IPS DF 4.7 (cell line): ENCODE data around the gene GALNT1.

ENCODE experiments used
- DNase-seq: peaks from one replicate; pipeline ENCODE4 v3.0.0-alpha.2; 2013; ENCODE audit warnings: low spot score; ENCODE audit errors: extremely low read depth

The GALNT1 gene

DNA sequence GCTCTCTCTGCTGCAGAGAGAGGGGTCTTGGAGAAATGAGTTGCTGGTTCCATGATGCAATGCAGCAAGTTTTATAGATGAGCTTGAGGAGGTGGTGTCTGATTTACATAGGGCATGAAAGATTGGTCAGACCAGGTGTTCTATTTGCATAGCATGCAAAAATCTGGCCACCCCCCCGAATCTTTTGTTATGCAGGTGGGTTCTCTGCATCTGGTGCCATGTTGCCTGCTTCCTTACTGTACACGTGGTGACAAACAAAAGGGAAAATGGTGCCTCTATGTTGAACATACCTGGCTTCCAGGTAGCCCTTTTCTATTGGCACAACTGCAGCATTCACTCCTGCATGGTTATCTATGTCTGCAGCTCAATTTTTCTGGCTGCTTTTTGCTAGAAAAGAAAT is 169.4 kb downstream of the GALNT1 start:
- no peak for DNase-seq

DNA sequence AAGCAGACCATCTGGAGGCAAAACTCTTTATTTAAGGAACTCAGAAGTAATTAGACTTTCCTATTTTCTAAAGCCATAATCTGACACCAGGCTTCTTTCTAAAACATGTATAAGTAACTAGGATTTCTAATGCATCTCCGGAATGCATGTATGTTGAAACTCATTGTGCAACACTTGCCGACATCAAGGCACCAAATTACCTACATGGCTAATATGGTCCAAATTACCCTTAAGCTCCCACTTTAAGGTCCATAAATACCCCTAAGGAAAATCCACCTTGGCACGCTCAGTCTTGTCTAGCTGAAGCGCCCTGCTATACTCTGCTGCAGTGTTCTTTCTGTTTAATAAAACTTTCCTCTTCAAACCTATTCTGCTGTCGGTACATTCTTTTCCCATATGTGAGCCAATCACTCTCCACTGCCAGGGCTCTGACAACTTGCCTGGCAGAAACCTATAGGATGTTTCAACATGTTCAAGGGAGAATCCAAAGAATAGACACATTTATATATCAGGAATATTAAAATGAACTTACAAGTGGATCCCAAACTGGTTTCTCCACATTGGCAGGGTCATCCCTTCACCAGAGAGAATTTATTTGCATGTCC is 171.9 kb downstream of the GALNT1 start:
- DNase-seq = no peak

- DNase-seq = no peak
These were observed 172.9 kb downstream of the GALNT1 start for GRCh38 chr18:35754464-35754863.

DNA sequence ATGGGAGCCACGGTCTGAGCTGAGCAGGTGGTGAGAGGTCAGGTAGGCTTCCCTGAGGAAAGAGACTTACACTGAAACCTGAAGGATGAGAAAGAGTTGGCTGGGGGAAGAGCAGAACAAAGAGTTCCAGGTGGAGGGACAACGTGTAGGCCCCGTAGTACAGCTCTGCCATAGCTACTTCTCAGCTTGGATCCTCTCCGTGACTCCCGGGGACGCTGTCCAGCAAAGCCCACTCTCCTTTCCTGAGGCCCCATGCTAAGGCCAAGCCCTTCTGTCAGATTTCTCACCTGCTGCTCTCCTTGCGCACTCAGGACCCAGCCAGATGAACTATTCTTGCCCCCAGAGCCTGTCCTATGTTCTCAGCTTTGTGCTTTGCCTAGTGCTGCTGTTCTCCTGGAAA is 173.8 kb downstream of the GALNT1 start:
- no peak for DNase-seq

- DNase-seq = peak; percentile 51
These were observed 175.1 kb downstream of the GALNT1 start for GRCh38 chr18:35756506-35757117.
